Fibroblast of the conjunctiva (primary cell): ENCODE measurements around the gene DUOXA1.

Experiments used
- DNase-seq: peaks from one replicate; pipeline ENCODE4 v3.0.0-alpha.2; 2010; ENCODE audit warnings: low read depth

Gene DUOXA1

GRCh38 chr15:45131510-45131909, 1.8 kb upstream of the DUOXA1 start:
- DNase-seq = no peak

GRCh38 chr15:45130291-45131000, 767 bp upstream of the DUOXA1 start:
- DNase-seq = no peak

- DNase-seq = no peak
Measured at GRCh38 chr15:45128971-45129639, 574 bp downstream of the DUOXA1 start.

GRCh38 chr15:45126535-45127158, 3.0 kb downstream of the DUOXA1 start:
- DNase-seq = no peak

GRCh38 chr15:45123397-45123796, 6.3 kb downstream of the DUOXA1 start:
- no peak for DNase-seq

- DNase-seq = no peak
Measured at GRCh38 chr15:45122719-45123118, 7.0 kb downstream of the DUOXA1 start.

- DNase-seq = peak; percentile 31
Measured at GRCh38 chr15:45121706-45122417, 7.8 kb downstream of the DUOXA1 start.

- no peak for DNase-seq
Measured at GRCh38 chr15:45121020-45121419, 8.7 kb downstream of the DUOXA1 start.

- DNase-seq = no peak
Measured at GRCh38 chr15:45120081-45120972, 9.4 kb downstream of the DUOXA1 start.

- no peak for DNase-seq
Measured at GRCh38 chr15:45118996-45119395, 10.7 kb downstream of the DUOXA1 start.

- DNase-seq = peak; percentile 78
Measured at GRCh38 chr15:45118131-45118588, 11.5 kb downstream of the DUOXA1 start.

- no peak for DNase-seq
Measured at GRCh38 chr15:45117308-45118130, 12.2 kb downstream of the DUOXA1 start.

GRCh38 chr15:45116482-45117307, 13.0 kb downstream of the DUOXA1 start:
- DNase-seq = no peak

GRCh38 chr15:45116006-45116481, 13.6 kb downstream of the DUOXA1 start:
- no peak for DNase-seq

GRCh38 chr15:45115312-45115820, 14.3 kb downstream of the DUOXA1 start:
- DNase-seq = no peak

GRCh38 chr15:45114751-45115085, 15.0 kb downstream of the DUOXA1 start:
- no peak for DNase-seq

- DNase-seq = no peak
Measured at GRCh38 chr15:45114076-45114750, 15.5 kb downstream of the DUOXA1 start, which contains the start of the genes DUOX2 and DUOXA2. Gene DUOX2, minus strand, starts transcription at chr15:45114172. Its CDS starts 761 bp downstream, at chr15:45113411. Gene DUOXA2, plus strand, starts transcription at chr15:45114326. Its CDS starts 280 bp downstream, at chr15:45114606.

GRCh38 chr15:45113380-45113990, 16.2 kb downstream of the DUOXA1 start:
- no peak for DNase-seq
